ENCODE measurements around the gene CEMIP.

CEMIP gene

GRCh38 chr15:80936288-80937078, 157.3 kb downstream of the CEMIP start:
- no peak for DNase-seq

DNA sequence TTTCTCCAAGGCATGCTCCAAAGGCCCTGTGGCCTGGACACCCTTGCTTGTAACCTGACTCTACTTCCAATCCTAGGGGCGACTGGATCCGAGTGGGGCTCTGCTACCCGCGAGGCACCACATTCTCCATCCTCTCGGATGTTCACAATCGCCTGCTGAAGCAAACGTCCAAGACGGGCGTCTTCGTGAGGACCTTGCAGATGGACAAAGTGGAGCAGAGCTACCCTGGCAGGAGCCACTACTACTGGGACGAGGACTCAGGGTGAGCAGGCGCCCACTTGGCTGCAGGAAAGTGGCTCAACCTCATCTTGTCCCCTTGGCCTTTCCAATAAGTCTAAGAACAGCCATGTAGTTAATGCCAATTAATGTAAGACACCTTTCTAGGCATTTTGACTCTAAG, 158.5 kb downstream of the CEMIP start:
- no peak for DNase-seq

GRCh38 chr15:80939216-80939615, 160.0 kb downstream of the CEMIP start:
- no peak for DNase-seq

GRCh38 chr15:80940331-80940730, 161.2 kb downstream of the CEMIP start:
- no peak for DNase-seq

DNA sequence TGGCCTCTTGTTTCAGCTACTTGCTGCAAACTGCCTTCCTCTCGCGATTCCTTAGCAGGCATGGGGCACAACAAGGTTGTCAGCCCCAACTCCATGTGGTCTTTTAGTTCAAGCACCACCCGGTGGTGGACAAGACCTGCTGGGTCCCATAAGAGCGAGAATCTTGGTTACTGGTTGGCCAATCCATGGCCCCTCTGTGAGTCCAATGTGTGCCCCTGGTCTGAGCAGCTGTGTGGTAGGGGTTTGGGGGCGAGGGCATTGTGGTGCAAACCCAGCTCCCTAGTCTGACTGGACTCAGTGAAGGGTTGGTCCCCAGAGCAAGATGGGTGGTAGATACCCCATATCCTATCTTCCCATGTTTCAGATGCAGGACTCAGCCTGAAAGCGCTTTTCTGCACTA, 161.7 kb downstream of the CEMIP start:
- DNase-seq, result no peak

DNA sequence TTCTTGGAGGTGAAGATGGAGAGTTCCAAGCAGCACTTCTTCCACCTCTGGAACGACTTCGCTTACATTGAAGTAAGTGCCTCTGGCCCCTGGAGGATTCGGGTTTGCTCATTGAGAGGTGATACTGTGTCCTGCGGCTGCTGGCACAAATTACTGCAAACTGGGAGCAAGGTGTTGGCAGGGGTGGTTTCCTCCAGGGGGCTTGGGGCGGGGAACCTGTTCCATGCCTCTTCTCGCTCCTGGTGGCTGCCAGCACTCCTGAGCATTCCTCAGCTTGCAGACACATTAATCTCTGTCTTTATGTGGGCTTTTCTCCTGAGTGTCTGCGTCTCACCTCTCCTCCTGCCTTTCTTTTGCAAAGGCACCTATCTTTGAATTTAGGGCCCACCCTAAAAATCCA, 163.1 kb downstream of the CEMIP start:
- no peak for DNase-seq

- DNase-seq, result no peak
These were observed 163.8 kb downstream of the CEMIP start for GRCh38 chr15:80942746-80943565.

- no peak for DNase-seq
These were observed 165.6 kb downstream of the CEMIP start for GRCh38 chr15:80944818-80945217.

DNA sequence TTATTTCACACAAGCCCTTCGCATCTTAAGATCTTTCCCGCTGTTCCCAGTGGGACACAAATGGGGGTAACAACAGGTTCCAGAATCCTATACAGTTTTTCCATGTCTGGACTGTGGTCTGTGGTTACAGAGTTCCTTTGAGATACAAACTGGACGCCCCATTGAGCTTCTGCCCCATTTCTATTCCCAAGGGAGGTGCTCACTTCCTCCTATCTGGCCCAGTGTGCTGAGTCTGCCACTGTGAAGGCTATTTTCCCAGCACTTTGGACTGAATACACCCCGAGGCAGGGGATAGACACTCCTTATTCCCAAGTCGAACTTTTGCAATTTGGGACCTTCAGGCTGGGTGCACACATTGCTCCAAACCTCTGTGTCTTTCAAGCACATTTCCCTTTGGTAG, 166.4 kb downstream of the CEMIP start:
- no peak for DNase-seq

DNA sequence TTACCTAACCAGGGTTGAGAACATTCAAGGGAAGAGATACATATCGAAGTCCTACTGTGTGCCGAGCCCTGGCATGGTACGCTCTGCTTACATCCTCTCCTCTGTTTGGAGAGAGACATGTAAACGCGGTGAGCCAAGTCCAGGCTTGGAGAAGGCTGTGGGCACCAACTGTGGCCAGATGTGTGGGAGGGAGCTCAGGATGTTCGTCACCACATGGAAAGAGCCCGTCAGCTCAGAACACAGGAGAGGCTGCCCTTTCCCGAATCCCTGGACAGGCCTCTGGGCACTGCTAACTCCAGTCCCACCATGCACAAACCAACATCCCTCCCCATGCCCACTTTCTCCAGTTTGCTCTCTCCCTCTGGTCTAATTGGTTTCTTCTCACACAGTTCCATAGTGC, 167.4 kb downstream of the CEMIP start:
- DNase-seq, result no peak

DNA sequence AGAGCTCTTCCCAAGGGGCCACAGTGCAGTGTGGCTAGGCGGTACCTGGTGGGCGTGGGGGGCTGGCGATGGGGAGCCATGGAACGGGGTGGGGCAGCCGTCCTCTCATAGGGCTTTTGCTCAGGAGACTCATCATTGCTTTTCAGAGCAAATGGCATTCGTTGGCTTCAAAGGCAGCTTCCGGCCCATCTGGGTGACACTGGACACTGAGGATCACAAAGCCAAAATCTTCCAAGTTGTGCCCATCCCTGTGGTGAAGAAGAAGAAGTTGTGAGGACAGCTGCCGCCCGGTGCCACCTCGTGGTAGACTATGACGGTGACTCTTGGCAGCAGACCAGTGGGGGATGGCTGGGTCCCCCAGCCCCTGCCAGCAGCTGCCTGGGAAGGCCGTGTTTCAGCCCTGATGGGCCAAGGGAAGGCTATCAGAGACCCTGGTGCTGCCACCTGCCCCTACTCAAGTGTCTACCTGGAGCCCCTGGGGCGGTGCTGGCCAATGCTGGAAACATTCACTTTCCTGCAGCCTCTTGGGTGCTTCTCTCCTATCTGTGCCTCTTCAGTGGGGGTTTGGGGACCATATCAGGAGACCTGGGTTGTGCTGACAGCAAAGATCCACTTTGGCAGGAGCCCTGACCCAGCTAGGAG, 169.6 kb downstream of the CEMIP start:
- no peak for DNase-seq

DNA sequence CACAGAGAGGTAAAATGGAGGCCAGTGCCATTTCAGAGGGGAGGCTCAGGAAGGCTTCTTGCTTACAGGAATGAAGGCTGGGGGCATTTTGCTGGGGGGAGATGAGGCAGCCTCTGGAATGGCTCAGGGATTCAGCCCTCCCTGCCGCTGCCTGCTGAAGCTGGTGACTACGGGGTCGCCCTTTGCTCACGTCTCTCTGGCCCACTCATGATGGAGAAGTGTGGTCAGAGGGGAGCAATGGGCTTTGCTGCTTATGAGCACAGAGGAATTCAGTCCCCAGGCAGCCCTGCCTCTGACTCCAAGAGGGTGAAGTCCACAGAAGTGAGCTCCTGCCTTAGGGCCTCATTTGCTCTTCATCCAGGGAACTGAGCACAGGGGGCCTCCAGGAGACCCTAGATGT, 170.6 kb downstream of the CEMIP start:
- DNase-seq, result no peak

DNA sequence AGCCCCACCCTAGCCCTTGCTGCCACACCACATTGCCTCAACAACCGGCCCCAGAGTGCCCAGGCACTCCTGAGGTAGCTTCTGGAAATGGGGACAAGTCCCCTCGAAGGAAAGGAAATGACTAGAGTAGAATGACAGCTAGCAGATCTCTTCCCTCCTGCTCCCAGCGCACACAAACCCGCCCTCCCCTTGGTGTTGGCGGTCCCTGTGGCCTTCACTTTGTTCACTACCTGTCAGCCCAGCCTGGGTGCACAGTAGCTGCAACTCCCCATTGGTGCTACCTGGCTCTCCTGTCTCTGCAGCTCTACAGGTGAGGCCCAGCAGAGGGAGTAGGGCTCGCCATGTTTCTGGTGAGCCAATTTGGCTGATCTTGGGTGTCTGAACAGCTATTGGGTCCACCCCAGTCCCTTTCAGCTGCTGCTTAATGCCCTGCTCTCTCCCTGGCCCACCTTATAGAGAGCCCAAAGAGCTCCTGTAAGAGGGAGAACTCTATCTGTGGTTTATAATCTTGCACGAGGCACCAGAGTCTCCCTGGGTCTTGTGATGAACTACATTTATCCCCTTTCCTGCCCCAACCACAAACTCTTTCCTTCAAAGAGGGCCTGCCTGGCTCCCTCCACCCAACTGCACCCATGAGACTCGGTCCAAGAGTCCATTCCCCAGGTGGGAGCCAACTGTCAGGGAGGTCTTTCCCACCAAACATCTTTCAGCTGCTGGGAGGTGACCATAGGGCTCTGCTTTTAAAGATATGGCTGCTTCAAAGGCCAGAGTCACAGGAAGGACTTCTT, 171.3 kb downstream of the CEMIP start:
- no peak for DNase-seq

DNA sequence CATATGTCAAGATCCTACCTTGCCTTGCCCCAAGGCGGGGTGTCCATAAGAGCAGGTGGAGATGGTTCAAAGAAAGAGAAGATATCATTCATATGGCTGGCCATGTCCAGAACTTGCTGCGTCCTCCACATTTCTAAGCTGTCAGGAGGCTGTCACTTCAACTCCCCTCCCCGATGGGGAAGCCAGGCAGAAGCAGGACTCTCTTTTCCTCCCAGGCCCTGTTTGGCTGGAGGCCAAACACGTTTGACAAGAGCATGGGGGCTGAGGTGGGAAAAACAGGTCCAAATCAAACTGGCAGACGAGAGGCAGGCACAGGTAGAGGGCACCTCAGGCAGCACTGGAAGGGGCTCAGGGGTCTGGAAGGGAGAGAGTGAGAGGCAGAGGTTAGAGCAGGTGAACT, 172.8 kb downstream of the CEMIP start:
- DNase-seq, result no peak

GRCh38 chr15:80953001-80953952, 174.1 kb downstream of the CEMIP start:
- DNase-seq, result no peak

DNA sequence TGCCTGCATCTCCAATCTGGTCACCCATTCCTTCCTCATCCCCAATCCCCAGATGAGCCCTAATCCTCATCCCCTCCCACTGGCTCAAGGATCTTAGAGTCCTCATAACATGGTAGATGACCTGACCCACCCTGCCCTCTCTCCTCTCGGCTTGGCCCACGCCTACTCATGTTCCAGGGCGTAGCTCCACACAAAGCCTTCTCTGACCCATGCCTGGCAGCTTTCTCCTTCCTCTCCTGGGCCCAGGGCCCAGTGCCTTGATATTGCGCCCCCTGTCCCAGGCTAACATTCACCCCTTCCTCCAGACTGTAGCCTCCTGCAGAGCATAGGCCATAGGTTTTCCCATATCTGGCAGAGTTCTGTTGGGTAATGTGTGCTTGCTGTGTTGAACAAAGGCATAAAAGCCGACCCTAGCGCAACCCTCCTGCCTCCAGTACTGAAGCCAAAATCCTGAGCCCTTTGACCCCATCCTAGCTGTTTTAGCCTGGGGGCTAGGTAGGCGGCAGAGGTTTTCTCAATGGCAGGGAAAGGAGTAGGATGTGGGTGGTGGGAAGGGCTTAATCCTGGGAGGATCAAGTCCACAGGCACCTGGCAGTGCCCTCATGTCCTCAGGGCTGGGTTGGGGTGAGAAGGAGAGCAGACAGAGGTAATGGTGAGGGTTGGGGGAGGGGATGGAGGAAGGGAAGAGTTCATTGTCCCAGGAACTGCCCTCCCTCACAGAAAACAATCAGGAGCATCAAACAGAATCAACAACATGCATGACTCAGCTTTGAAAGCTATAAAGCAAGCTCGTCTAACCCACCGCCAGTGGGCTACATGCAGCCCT, 175.0 kb downstream of the CEMIP start:
- no peak for DNase-seq

DNA sequence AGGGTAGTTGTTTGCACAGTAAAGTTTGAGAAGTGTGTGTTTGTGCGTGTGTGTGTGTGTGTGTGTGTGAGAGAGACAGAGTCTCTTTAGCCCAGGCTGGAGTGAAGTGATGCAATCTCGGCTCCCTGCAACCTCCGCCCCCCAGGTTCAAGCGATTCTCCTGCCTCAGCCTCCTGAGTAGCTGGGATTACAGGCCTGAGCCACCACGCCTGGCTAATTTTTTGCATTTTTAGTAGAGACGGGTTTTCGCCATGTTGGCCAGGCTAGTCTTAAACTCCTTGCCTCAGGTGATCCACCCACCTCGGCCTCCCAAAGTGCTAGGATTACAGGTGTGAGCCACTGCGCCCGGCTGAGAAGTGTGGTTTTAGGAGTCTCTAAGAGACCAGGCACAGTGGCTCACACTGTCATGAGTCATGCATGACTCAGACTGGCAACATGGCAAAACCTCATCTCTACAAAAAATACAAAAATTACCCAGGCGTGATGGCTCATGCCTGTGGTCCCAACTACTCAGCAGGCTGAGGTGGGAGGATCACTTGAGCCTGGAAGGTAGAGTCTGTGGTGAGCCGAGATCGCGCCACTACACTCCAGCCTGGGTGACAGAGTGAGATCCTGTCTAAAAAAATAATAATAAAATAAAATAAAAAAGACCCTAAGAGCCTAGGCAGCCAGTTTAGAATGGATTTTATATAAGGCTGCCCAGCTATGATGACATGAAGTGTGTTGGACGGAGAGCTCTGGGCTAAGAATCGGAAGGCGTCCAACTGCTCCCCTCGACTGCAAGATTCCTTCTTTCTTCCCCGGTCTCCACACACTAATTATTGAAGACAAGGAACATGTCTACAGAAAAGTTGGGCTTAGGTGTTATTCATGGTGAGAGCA, 176.6 kb downstream of the CEMIP start:
- peak in 1 of 5 donors; percentile 64 for DNase-seq

GRCh38 chr15:80957556-80957955, 178.4 kb downstream of the CEMIP start:
- DNase-seq, result no peak

DNA sequence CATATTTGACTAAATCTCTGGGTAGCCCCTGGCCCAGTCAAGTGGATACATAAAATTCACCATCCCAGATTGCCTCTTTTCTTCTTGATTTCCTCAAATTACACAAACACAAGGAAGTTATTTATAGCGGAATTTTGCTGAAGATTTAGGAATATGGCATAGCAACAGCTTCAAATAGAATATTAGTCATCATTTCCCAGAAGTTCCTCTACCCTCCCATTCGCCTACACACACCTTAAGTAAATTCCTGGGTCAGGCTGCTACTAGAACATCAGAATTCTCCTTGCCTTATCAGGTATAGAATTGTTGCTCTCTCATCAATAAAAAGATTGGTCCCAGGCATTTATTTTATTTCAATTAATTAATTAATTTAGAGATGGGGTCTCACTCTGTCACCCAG, 178.8 kb downstream of the CEMIP start:
- no peak for DNase-seq

Measured in T-helper 1 cell (primary cell).